Neural cell (in vitro differentiated cells): Measurements from ENCODE around the gene SLF2. TPM values are rescaled to one million over a fixed set of nuclear protein-coding genes. Genes with fewer than 3 reads are reported as not detected.

ENCODE experiments used
- H2AFZ ChIP-seq: fragments of 200-600, 300-800 bp; sonication (generic), shearing (Covaris generic); 2 replicates; pipeline ENCODE4 v1.6.0; 2014; ENCODE audit warnings: low read depth, mild to moderate bottlenecking, antibody characterized with exemption, low read length, moderate library complexity
- H3F3A ChIP-seq: fragments of 200-600 bp; shearing (Covaris generic); 2 replicates; pipeline ENCODE4 v1.6.1; 2016; ENCODE audit warnings: mild to moderate bottlenecking, moderate library complexity, mixed read lengths, antibody characterized with exemption, low read length; ENCODE audit not compliant: insufficient read depth, poor library complexity, severe bottlenecking
- H3K27ac ChIP-seq: fragments of 200-600, 300-800 bp; sonication (generic), shearing (Covaris generic); 2 replicates; pipeline ENCODE4 v1.5.1; 2014; ENCODE audit warnings: mild to moderate bottlenecking, low read length, moderate library complexity
- H3K27me3 ChIP-seq: fragments of 300-800, 200-600 bp; sonication (generic), shearing (Covaris generic); 2 replicates; pipeline ENCODE4 v1.6.0; 2014; ENCODE audit warnings: mild to moderate bottlenecking, low read depth, low read length, moderate library complexity; ENCODE audit not compliant: insufficient read depth
- H3K36me3 ChIP-seq: fragments of 300-800, 200-600 bp; sonication (generic), shearing (Covaris generic); 2 replicates; pipeline ENCODE4 v1.5.1; 2014; ENCODE audit warnings: mild to moderate bottlenecking, antibody characterized with exemption, low read length, moderate library complexity; ENCODE audit not compliant: insufficient read depth
- H3K4me2 ChIP-seq: fragments of 300-800, 200-600 bp; sonication (generic), shearing (Covaris generic); 2 replicates; pipeline ENCODE4 v1.6.0; 2014; ENCODE audit warnings: mild to moderate bottlenecking, low read length
- H3K4me3 ChIP-seq: fragments of 300-800, 200-600 bp; sonication (generic), shearing (Covaris generic); 2 replicates; pipeline ENCODE4 v1.5.1; 2014; ENCODE audit warnings: mild to moderate bottlenecking, low read length, moderate library complexity
- H3K79me2 ChIP-seq: fragments of 200-600 bp; shearing (Covaris generic); replicated peaks from 2 replicates; pipeline ENCODE4 v1.6.0; 2014; ENCODE audit warnings: mild to moderate bottlenecking, low read length, moderate library complexity; ENCODE audit not compliant: insufficient read depth
- H3K9ac ChIP-seq: fragments of 300-800, 200-600 bp; sonication (generic), shearing (Covaris generic); 2 replicates; pipeline ENCODE4 v1.6.1; 2016; ENCODE audit warnings: mild to moderate bottlenecking, low read length, mixed read lengths
- H3K9me2 ChIP-seq: fragments of 200-600 bp; shearing (Covaris generic); 2 replicates; pipeline ENCODE4 v1.6.1; 2016; ENCODE audit warnings: mild to moderate bottlenecking, low read length, mixed read lengths; ENCODE audit not compliant: insufficient read depth
- H3K9me3 ChIP-seq: fragments of 200-600, 300-800 bp; sonication (generic), shearing (Covaris generic); 2 replicates; pipeline ENCODE4 v1.6.1; 2016; ENCODE audit warnings: mild to moderate bottlenecking, mixed run types, low read length, moderate library complexity, mixed read lengths
- H4K20me1 ChIP-seq: fragments of 200-600 bp; shearing (Covaris generic); 2 replicates; pipeline ENCODE4 v1.6.1; 2016; ENCODE audit warnings: mild to moderate bottlenecking, mixed run types; ENCODE audit not compliant: insufficient read depth
- CTCF ChIP-seq: fragments of 450-650 bp; IDR thresholded peaks from 2 replicates; pipeline ENCODE4 v1.5.1; 2014; ENCODE audit warnings: antibody characterized with exemption, mild to moderate bottlenecking, moderate library complexity; ENCODE audit not compliant: poor library complexity, severe bottlenecking
- EP300 ChIP-seq: fragments of 450-650 bp; conservative IDR thresholded peaks from 2 replicates; pipeline ENCODE4 v1.6.1; 2014; ENCODE audit warnings: antibody characterized with exemption, mild to moderate bottlenecking, moderate library complexity; ENCODE audit not compliant: poor library complexity, severe bottlenecking
- EZH2 ChIP-seq: fragments of 200-600, 300-800 bp; shearing (Covaris generic), sonication (generic); IDR thresholded peaks from 2 replicates; pipeline ENCODE4 v1.6.1; 2014; ENCODE audit warnings: antibody characterized with exemption, low read length, borderline replicate concordance, mild to moderate bottlenecking; ENCODE audit not compliant: insufficient read depth, poor library complexity, severe bottlenecking
- MXI1 ChIP-seq: fragments of 450-650 bp; conservative IDR thresholded peaks from 2 replicates; pipeline ENCODE4 v1.6.1; 2014; ENCODE audit warnings: antibody characterized with exemption, mild to moderate bottlenecking; ENCODE audit not compliant: poor library complexity, severe bottlenecking
- POLR2AphosphoS5 ChIP-seq: IDR thresholded peaks from 2 replicates; pipeline ENCODE4 v1.6.1; 2012
- RAD21 ChIP-seq: fragments of 450-650 bp; conservative IDR thresholded peaks from 2 replicates; pipeline ENCODE4 v1.6.1; 2014; ENCODE audit warnings: antibody characterized with exemption, mild to moderate bottlenecking, moderate library complexity
- REST ChIP-seq: IDR thresholded peaks from 2 replicates; pipeline ENCODE4 v1.6.1; 2012; ENCODE audit warnings: borderline replicate concordance
- SMC3 ChIP-seq: fragments of 450-650 bp; conservative IDR thresholded peaks from 2 replicates; pipeline ENCODE4 v1.6.1; 2014; ENCODE audit warnings: antibody characterized with exemption, mild to moderate bottlenecking, moderate library complexity; ENCODE audit not compliant: poor library complexity
- TAF1 ChIP-seq: IDR thresholded peaks from 2 replicates; pipeline ENCODE4 v1.6.1; 2012; ENCODE audit warnings: low read depth
- polyA plus RNA-seq: library from polyadenylated mRNA; depleted of rRNA; stranded (reverse); fragments of >200 nt; gene quantifications from 2 replicates; pipeline ENCODE4 v1.2.3, GENCODE V29; 2014

The SLF2 gene
- polyA plus RNA-seq, 1 donor from 2014 or later = 43.0 TPM

- no peaks in the 10 kb centered on the region for H3K9me2 ChIP-seq
- TF ChIP-seq CTCF = no peak
- TF ChIP-seq EZH2 = no peak
- TF ChIP-seq SMC3 = no peak
- TF ChIP-seq MXI1 = no peak
- no peak for TF ChIP-seq RAD21
- TF ChIP-seq REST = no peak
- TF ChIP-seq TAF1 = no peak
- TF ChIP-seq EP300 = no peak
- TF ChIP-seq POLR2AphosphoS5 = no peak
- no peak overlapping the region for H3K9ac ChIP-seq
- H3K27ac ChIP-seq = no peak overlapping the region
- H3K27me3 ChIP-seq = peaks cover 2% of the 10 kb centered on the region
- no peaks in the 10 kb centered on the region for H3K36me3 ChIP-seq
- no peaks in the 10 kb centered on the region for H3F3A ChIP-seq
- H4K20me1 ChIP-seq = no peaks in the 10 kb centered on the region
- H3K4me2 ChIP-seq = no peak overlapping the region
- H3K79me2 ChIP-seq = no peaks in the 10 kb centered on the region
- no peaks in the 10 kb centered on the region for H3K9me3 ChIP-seq
- H3K4me3 ChIP-seq = no peak overlapping the region
- no peak overlapping the region for H2AFZ ChIP-seq
Observed at GRCh38 chr10:100876585-100877460, 35.9 kb upstream of the SLF2 start.

DNA sequence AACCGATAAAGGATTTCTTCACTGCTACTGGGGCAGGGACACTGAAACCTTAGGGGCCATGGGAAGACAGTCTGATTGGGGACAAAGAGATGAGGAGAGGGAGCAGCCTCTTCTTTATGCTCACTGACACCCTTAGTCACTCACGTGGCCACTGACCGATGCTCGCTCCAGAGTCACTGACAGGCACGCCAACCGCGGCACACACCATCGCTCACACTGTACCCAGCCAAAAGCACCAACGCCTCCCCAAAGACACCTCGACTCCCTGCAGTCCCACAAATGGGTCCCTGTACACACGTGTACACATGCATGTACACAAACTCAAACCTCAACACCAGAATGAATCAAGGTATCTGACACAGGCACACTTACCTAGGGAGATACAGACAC is 35.3 kb upstream of the SLF2 start:
- Histone ChIP-seq H3K4me3 (no peak overlapping the region), H3K27ac (no peak overlapping the region), H3K79me2 (no peaks in the 10 kb centered on the region), H3K36me3 (no peaks in the 10 kb centered on the region), H3K9ac (no peak overlapping the region), H3K4me2 (no peak overlapping the region), H2AFZ (no peak overlapping the region), H3F3A (no peaks in the 10 kb centered on the region), H3K9me2 (no peaks in the 10 kb centered on the region), H4K20me1 (no peaks in the 10 kb centered on the region), H3K27me3 (peaks cover 2% of the 10 kb centered on the region), H3K9me3 (no peaks in the 10 kb centered on the region)
- TF ChIP-seq MXI1 (no peak), POLR2AphosphoS5 (no peak), CTCF (no peak), SMC3 (no peak), EP300 (no peak), REST (no peak), EZH2 (no peak), RAD21 (no peak), TAF1 (no peak)
